Naive thymus-derived CD4-positive, alpha-beta T cell (primary cell): ENCODE data around the gene METTL26. TPM values are rescaled to one million over a fixed set of nuclear protein-coding genes. Genes with fewer than 3 reads are reported as not detected.

ENCODE experiments used
- ATAC-seq: fragments of 150-1000 bp; cut with Tn5 transposase; 2 replicates; pipeline ENCODE4 v1.10.0; 2021; ENCODE audit warnings: mild to moderate bottlenecking, moderate library complexity
- CTCF ChIA-PET: fragments of 350-600 bp; sonication (Branson Sonifier 250); formaldehyde crosslinking; loops from one replicate; lab custom pipeline; 2021; ENCODE audit warnings: antibody characterized with exemption; lab: Charles Lee
- POLR2A ChIA-PET: fragments of 350-600 bp; sonication (Branson Sonifier 250); formaldehyde crosslinking; loops from one replicate; lab custom pipeline; 2021; ENCODE audit warnings: antibody characterized with exemption, inconsistent platforms; lab: Charles Lee
- DNase-seq, 9 donors: peaks; one replicate each; pipeline versions ENCODE4 v3.0.0 to v3.0.0-alpha.2; 2020 to 2022; ENCODE audit warnings: mixed read lengths in 1 of 9
- H3K27ac ChIP-seq: one replicate; pipeline ENCODE4 v1.7.0; 2013; ENCODE audit warnings: mild to moderate bottlenecking, low read depth, low read length, moderate library complexity
- H3K27me3 ChIP-seq, 2 donors: one replicate each; pipeline ENCODE4 v1.7.0; 2013; ENCODE audit warnings: low read length in 2 of 2, mild to moderate bottlenecking in 2 of 2, moderate library complexity in 2 of 2; ENCODE audit not compliant: control insufficient read depth in 2 of 2, insufficient read depth in 2 of 2
- H3K36me3 ChIP-seq, 3 experiments: 1 replicate in 2 of 3; 2 replicates in 1 of 3; pipeline ENCODE4 v1.7.0; 2013; ENCODE audit warnings: low read length in 3 of 3, mild to moderate bottlenecking in 3 of 3, moderate library complexity in 1 of 3; ENCODE audit not compliant: insufficient read depth in 3 of 3, control insufficient read depth in 2 of 3
- H3K4me1 ChIP-seq, 2 donors: one replicate each; pipeline ENCODE4 v1.7.0; 2013; ENCODE audit warnings: low read length in 2 of 2, mild to moderate bottlenecking in 2 of 2, moderate library complexity in 1 of 2; ENCODE audit not compliant: control insufficient read depth in 2 of 2, insufficient read depth in 2 of 2
- H3K4me3 ChIP-seq: 2 replicates; pipeline ENCODE4 v1.7.0; 2013; ENCODE audit warnings: mild to moderate bottlenecking, low read length
- H3K9me3 ChIP-seq, 3 experiments: 1 replicate in 2 of 3; 2 replicates in 1 of 3; pipeline ENCODE4 v1.7.0; 2013; ENCODE audit warnings: low read length in 3 of 3; ENCODE audit not compliant: control insufficient read depth in 2 of 3
- H3K27ac Mint-ChIP-seq, 9 donors: one replicate each; pipeline ENCODE4 v1.8.0; 2020 to 2022; ENCODE audit warnings: mixed read lengths in 9 of 9, mild to moderate bottlenecking in 8 of 9, moderate library complexity in 5 of 9, inconsistent platforms in 2 of 9
- H3K27me3 Mint-ChIP-seq, 5 donors: one replicate each; pipeline ENCODE4 v1.8.0; 2021 to 2022; ENCODE audit warnings: mixed read lengths in 5 of 5, mild to moderate bottlenecking in 1 of 5
- H3K36me3 Mint-ChIP-seq, 5 donors: one replicate each; pipeline ENCODE4 v1.8.0; 2020 to 2022; ENCODE audit warnings: mixed read lengths in 5 of 5, mild to moderate bottlenecking in 3 of 5, inconsistent platforms in 1 of 5
- H3K4me1 Mint-ChIP-seq, 7 donors: one replicate each; pipeline ENCODE4 v1.8.0; 2020 to 2022; ENCODE audit warnings: mixed read lengths in 7 of 7, mild to moderate bottlenecking in 3 of 7, inconsistent platforms in 1 of 7
- H3K4me3 Mint-ChIP-seq, 10 donors: one replicate each; pipeline ENCODE4 v1.8.0; 2020 to 2022; ENCODE audit warnings: mild to moderate bottlenecking in 10 of 10, mixed read lengths in 10 of 10, moderate library complexity in 6 of 10, inconsistent platforms in 2 of 10
- H3K9me3 Mint-ChIP-seq, 11 donors: one replicate each; pipeline ENCODE4 v1.8.0; 2020 to 2022; ENCODE audit warnings: mixed read lengths in 11 of 11, mild to moderate bottlenecking in 4 of 11, inconsistent platforms in 1 of 11, moderate library complexity in 1 of 11
- intact Hi-C, 2 donors: fragments of 100-400 bp; cut with micrococcal nuclease; formaldehyde crosslinking; loops; one replicate each; pipeline ENCODE4 v1.15.1; 2023
- polyA plus RNA-seq, 2 donors: library from polyadenylated mRNA; unstranded; fragments of 300-500 nt; fragmentation: Illumina TruSeq; gene quantifications; one replicate each; pipeline ENCODE4 v1.2.3, GENCODE V29; 2021
- total RNA-seq, 6 experiments: library from RNA in 5 of 6; stranded (reverse) in 5 of 6; gene quantifications; 1 replicate in 5 of 6; 2 replicates in 1 of 6; pipeline ENCODE4 v1.2.3 and lab custom pipeline; 2021 to 2026

METTL26 gene
- total and polyA plus RNA-seq, 7 experiments from 2014 or later: 41.7 to 97.5 (median 70.7) TPM

DNA sequence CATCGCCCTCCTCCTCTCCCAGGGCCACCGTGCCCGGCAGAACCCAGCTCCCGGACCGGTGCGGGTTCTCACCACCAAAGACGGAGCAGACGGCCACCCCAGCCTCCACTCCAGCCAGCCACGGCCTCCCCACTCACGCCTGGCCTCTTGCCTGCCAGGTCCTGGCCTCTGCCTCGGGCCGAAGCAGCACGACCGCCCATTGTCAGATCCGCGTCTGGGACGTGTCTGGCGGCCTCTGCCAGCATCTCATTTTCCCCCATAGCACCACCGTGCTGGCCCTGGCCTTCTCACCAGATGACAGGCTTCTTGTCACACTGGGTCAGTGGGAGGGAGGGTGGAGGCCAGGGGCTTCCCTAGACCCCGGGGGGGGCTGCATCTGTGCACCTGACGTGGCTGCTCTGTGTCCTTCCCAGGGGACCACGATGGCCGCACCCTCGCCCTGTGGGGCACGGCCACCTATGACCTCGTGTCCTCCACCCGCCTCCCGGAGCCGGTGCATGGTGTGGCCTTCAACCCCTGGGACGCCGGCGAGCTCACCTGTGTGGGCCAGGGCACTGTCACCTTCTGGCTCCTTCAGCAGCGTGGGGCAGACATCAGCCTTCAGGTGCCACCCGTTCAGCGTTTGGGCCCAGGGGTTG is 25.2 kb upstream of the METTL26 start:
- ATAC-seq (no peak), DNase-seq (no peak)
- Mint-ChIP-seq H3K27ac (peak overlapping the region in 2 of 9 donors; percentile 45 to 46), H3K27me3 (no peaks in the 10 kb centered on the region), H3K36me3 (no peaks in the 10 kb centered on the region), H3K4me3 (peak overlapping the region in 4 of 10 donors; percentile 33 to 45 (median 36)), H3K9me3 (no peaks in the 10 kb centered on the region), H3K4me1 (peaks cover 0 to 9% (median 4%) of the 10 kb centered on the region in 7 donors)
- intact Hi-C loops: loop anchor here (1.0 to 2.0 kb wide), 4 partner anchors 17 to 309 kb away; partner anchors contain the start of genes AXIN1 (in 1 of the 2) and METTL26 (in 1 of the 2)
- H3K27me3 ChIP-seq: no peaks in the 10 kb centered on the region
- H3K4me3 ChIP-seq: no peak overlapping the region
- H3K36me3 ChIP-seq: no peaks in the 10 kb centered on the region
- ChIA-PET CTCF (no interaction called here), POLR2A (interaction anchor here (0.6 kb wide), 1 partner anchor 265 kb away, joined by 5 read pairs; no protein-coding TSS in a partner anchor)
- H3K4me1 ChIP-seq: peaks cover 0 to 7% of the 10 kb centered on the region in 2 donors
- no peaks in the 10 kb centered on the region for H3K9me3 ChIP-seq
- no peak overlapping the region for H3K27ac ChIP-seq

DNA sequence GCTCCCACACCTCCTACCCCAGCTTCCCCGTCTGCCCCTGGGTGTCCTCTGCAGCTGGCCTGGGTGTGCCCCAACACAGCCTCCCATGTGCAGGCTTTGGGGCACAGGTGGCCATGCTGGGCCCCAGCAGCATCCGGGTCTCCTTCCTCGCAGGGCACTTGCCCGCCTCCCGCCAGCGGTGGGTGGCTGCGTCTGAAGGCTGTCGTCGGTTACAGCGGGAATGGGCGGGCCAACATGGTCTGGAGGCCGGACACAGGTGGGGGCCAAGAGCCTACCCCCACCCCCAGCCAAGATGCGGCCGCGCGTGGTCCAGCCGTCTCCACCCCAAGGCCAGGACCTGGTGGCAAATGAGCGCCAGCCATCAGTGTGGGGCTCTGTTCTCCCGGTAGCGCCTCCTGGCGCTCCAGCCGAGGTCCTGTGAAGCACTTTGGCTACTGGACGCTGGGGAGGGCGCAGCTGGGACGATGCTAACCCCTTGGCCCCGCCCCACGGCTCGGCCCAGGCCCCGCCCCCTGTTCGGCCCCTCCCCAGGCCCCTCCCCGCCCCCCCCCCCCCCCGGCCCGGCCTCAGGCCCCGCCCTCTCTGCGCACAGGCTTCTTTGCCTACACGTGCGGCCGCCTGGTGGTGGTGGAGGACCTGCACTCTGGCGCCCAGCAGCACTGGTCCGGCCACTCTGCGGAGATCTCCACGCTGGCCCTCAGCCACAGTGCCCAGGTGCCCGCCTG is 24.5 kb upstream of the METTL26 start:
- intact Hi-C loops: loop anchor here (1.0 to 2.0 kb wide), 4 partner anchors 18 to 308 kb away; partner anchors contain the start of genes AXIN1 (in 1 of the 2) and METTL26 (in 1 of the 2)
- ChIA-PET CTCF (no interaction called here), POLR2A (no interaction called here)
- Histone ChIP-seq H3K27ac (peak overlapping the region; percentile 3), H3K4me3 (no peak overlapping the region), H3K36me3 (no peaks in the 10 kb centered on the region), H3K27me3 (no peaks in the 10 kb centered on the region), H3K4me1 (peaks cover 0 to 7% of the 10 kb centered on the region in 2 donors), H3K9me3 (no peaks in the 10 kb centered on the region)
- Mint-ChIP-seq H3K4me1 (peaks cover 0 to 9% (median 4%) of the 10 kb centered on the region in 7 donors), H3K36me3 (no peaks in the 10 kb centered on the region), H3K4me3 (peak overlapping the region in 3 of 10 donors; percentile 33 to 37 (median 35)), H3K27ac (peak overlapping the region in 2 of 9 donors; percentile 45 to 46), H3K27me3 (no peaks in the 10 kb centered on the region), H3K9me3 (no peaks in the 10 kb centered on the region)
- ATAC-seq (peak; percentile 90), DNase-seq (peak in 8 of 9 donors; percentile 44 to 74 (median 59))

DNA sequence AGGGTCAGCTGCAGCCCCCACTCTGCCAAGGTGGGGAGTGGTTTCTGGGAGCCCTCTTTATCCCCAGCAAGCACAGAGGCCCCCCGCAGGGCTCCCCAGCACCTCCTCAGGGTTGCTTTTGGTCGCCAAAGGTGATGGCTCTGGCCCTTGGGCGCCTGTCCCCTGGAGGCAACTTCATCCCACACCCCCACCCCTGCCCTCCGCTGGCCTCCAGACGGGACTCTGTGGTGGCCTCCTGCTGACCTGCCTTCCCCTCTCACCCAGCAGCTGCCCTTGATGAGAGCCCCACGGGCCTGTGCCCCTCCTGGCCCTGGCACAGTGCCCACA is 24.0 kb upstream of the METTL26 start:
- H3K4me1 ChIP-seq: peaks cover 0 to 7% of the 10 kb centered on the region in 2 donors
- peaks cover 0 to 9% (median 4%) of the 10 kb centered on the region in 7 donors for H3K4me1 Mint-ChIP-seq
- no peak for ATAC-seq
- H3K27me3 ChIP-seq: no peaks in the 10 kb centered on the region
- no peaks in the 10 kb centered on the region for H3K9me3 Mint-ChIP-seq
- H3K27ac Mint-ChIP-seq: no peak overlapping the region
- no peak overlapping the region for H3K4me3 ChIP-seq
- ChIA-PET POLR2A (no interaction called here), CTCF (no interaction called here)
- no peaks in the 10 kb centered on the region for H3K9me3 ChIP-seq
- no peak overlapping the region for H3K4me3 Mint-ChIP-seq
- H3K36me3 ChIP-seq: no peaks in the 10 kb centered on the region
- intact Hi-C loops: loop anchor here in 1 of 2 donors (2.0 kb wide), 3 partner anchors 19 to 307 kb away; partner anchors contain the start of genes AXIN1 and METTL26
- H3K27me3 Mint-ChIP-seq: no peaks in the 10 kb centered on the region
- DNase-seq: no peak
- H3K36me3 Mint-ChIP-seq: no peaks in the 10 kb centered on the region
- peak overlapping the region; percentile 3 for H3K27ac ChIP-seq

DNA sequence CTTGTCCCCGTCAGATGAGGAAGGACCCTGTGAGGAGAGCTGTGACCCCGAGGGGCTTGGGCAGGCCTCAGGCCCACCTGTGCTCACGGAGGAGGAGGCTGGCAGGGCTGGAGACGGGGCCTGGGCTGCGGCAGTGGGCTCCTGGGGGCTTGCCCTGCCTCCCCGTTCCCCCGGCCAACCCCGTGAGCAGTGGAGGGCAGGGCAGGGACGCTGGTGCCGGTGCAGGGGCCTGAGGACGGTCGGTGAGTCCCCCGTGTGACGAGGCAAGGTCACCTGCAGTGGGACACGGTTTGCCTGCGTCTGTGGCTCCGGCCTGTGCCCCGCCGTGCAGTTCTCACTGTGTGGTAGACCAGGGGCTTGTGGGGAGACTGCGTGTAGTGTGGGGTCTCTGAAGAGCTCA is 23.5 kb upstream of the METTL26 start:
- Histone ChIP-seq H3K9me3 (no peaks in the 10 kb centered on the region), H3K27ac (no peak overlapping the region), H3K4me3 (no peak overlapping the region), H3K27me3 (no peaks in the 10 kb centered on the region), H3K36me3 (no peaks in the 10 kb centered on the region), H3K4me1 (peaks cover 0 to 7% of the 10 kb centered on the region in 2 donors)
- Mint-ChIP-seq H3K36me3 (no peaks in the 10 kb centered on the region), H3K9me3 (no peaks in the 10 kb centered on the region), H3K4me3 (no peak overlapping the region), H3K27me3 (no peaks in the 10 kb centered on the region), H3K27ac (no peak overlapping the region), H3K4me1 (peaks cover 0 to 9% (median 4%) of the 10 kb centered on the region in 7 donors)
- intact Hi-C loops: loop anchor here in 1 of 2 donors (2.0 kb wide), 3 partner anchors 19 to 307 kb away; partner anchors contain the start of genes AXIN1 and METTL26
- CTCF ChIA-PET: interaction anchor here (0.6 kb wide), 1 partner anchor 67 kb away, joined by 3 read pairs; the partner anchor contains the start of gene HAGHL
- DNase-seq: no peak
- ATAC-seq: no peak
- POLR2A ChIA-PET: no interaction called here

DNA sequence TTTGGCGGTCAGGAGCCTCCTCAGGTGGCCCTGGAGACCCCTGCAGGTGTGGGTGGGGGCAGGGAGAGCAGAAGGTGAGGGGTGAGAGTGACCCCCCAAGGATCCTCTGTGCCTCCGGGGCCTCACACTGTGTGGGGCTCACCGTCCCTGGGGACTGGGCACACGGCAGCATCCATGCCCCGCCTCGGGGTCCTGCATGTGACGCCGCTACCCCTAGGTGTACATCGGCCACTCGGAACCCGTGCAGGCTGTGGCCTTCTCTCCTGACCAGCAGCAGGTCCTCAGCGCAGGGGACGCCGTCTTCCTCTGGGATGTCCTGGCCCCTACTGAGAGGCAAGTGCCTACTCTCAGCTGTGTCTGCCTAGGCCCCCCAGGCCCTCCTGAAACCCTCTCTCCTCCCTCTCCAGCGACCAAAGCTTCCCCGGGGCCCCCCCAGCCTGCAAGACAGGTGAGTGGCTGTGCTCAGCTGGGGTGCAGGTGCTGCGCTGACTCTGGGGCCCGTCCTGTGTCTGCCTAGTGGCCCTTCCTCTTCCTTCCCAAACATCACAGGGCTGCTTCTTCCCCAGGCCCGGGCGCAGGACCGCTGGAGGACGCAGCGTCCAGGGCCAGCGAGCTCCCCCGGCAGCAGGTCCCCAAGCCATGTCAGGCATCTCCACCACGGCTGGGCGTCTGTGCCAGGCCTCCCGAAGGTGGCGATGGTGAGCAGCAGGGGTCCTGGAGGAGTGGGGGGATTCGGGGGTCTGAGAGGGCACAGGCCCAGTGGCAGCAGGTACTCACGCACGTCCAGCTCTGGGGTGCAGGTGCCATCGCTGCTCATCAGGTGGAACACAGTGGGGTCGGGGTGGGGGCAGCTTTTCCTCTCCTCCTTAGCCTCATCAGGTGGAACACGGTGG is 22.8 kb upstream of the METTL26 start:
- Histone ChIP-seq H3K4me3 (no peak overlapping the region), H3K4me1 (peaks cover 0 to 7% of the 10 kb centered on the region in 2 donors), H3K36me3 (no peaks in the 10 kb centered on the region), H3K27me3 (no peaks in the 10 kb centered on the region), H3K27ac (no peak overlapping the region), H3K9me3 (no peaks in the 10 kb centered on the region)
- intact Hi-C loops: no loop called here
- Mint-ChIP-seq H3K9me3 (no peaks in the 10 kb centered on the region), H3K36me3 (no peaks in the 10 kb centered on the region), H3K4me3 (no peak overlapping the region), H3K27ac (no peak overlapping the region), H3K27me3 (no peaks in the 10 kb centered on the region), H3K4me1 (peaks cover 0 to 9% (median 4%) of the 10 kb centered on the region in 7 donors)
- CTCF ChIA-PET: interaction anchor here (0.6 kb wide), 1 partner anchor 68 kb away, joined by 3 read pairs; the partner anchor contains the start of gene HAGHL
- DNase-seq (no peak), ATAC-seq (no peak)
- POLR2A ChIA-PET: no interaction called here

DNA sequence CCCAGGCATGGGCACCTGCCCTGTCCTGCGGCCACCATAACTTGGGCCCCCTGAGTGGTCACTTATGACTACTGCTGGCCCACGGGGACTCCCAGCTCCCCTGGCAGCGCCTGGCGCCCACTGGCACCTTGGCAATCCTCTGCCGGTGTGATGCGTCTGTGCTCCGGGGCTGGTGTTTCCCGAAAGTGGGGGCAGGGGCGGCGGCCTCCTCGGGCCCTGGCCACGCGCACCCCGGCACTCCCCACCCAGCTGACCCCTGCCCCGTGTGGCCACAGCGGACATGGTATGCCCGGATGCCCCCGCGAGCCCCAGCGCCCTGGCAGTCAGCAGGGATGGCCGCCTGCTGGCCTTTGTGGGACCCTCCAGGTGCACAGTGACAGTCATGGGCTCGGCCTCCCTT is 21.4 kb upstream of the METTL26 start:
- Histone ChIP-seq H3K4me1 (peaks cover 0 to 7% of the 10 kb centered on the region in 2 donors), H3K9me3 (no peaks in the 10 kb centered on the region), H3K27ac (no peak overlapping the region), H3K27me3 (no peaks in the 10 kb centered on the region), H3K4me3 (no peak overlapping the region), H3K36me3 (no peaks in the 10 kb centered on the region)
- no peak for DNase-seq
- peaks cover 0 to 9% (median 4%) of the 10 kb centered on the region in 7 donors for H3K4me1 Mint-ChIP-seq
- ChIA-PET POLR2A (interaction anchor here (1.0 kb wide), 2 partner anchors 11 to 38 kb away, joined by 3 read pairs; no protein-coding TSS in a partner anchor), CTCF (no interaction called here)
- intact Hi-C loops: no loop called here
- H3K36me3 Mint-ChIP-seq: no peaks in the 10 kb centered on the region
- H3K27me3 Mint-ChIP-seq: no peaks in the 10 kb centered on the region
- H3K4me3 Mint-ChIP-seq: no peak overlapping the region
- H3K27ac Mint-ChIP-seq: no peak overlapping the region
- ATAC-seq: no peak
- H3K9me3 Mint-ChIP-seq: no peaks in the 10 kb centered on the region
